HepG2 (cell line): ENCODE results near the gene OIT3. TPM values are rescaled to one million over a fixed set of nuclear protein-coding genes. Genes with fewer than 3 reads are reported as not detected.
"Not testable (repeated sequence)": the region's sequence is repeated elsewhere in the genome, so short reads cannot be mapped to it uniquely, and the experiment has no call there.

Source experiments
- ATAC-seq: fragments of 200-7000 bp; cut with Tn5 transposase; 3 replicates; pipeline ENCODE4 v1.9.1; 2020; ENCODE audit warnings: mild to moderate bottlenecking, moderate library complexity
- BruUV-seq: library from RNA; stranded (reverse); fragments of 400-500 nt; replicated peaks from 2 replicates; lab custom pipeline; 2021; lab: Mats Ljungman, UMichigan
- CTCF ChIA-PET: fragments of 300-600 bp; formaldehyde crosslinking; extraction: SDS; loops from one replicate; lab custom pipeline; 2021; ENCODE audit warnings: low total read pairs, inconsistent platforms, low intra/inter-chr PET ratio; lab: Yijun Ruan, JAX
- POLR2A ChIA-PET: fragments of 350-600 bp; sonication (Branson Sonifier 250); formaldehyde crosslinking; loops from one replicate; lab custom pipeline; 2020; ENCODE audit warnings: antibody characterized with exemption, inconsistent platforms; lab: Yijun Ruan, JAX
- DNase-seq: peaks from one replicate; pipeline ENCODE4 v3.0.0-alpha.2; 2015; ENCODE audit warnings: low spot score
- FAIRE-seq: peaks from 3 replicates; lab custom pipeline; 2011; peaks lifted over from hg19 to GRCh38; lab: Jason Lieb, UNC
- H2AFZ ChIP-seq: one replicate; pipeline ENCODE4 v1.6.1; 2011; ENCODE audit warnings: low read length, inconsistent platforms
- H3K27ac ChIP-seq: fragments of 300-600 bp; 3 replicates; pipeline ENCODE4 v1.8.0; 2011; ENCODE audit warnings: mixed run types, mild to moderate bottlenecking, mixed read lengths, low read length, inconsistent platforms; ENCODE audit not compliant: insufficient read depth; ENCODE audit errors: extremely low read length
- H3K27me3 ChIP-seq, 2 experiments: fragments of 200-600 bp in 1 of 2; 2 replicates in 1 of 2; 3 replicates in 1 of 2; pipeline versions ENCODE4 v1.6.0 to v1.8.0; 2011; ENCODE audit warnings: low read length in 2 of 2, mild to moderate bottlenecking in 2 of 2, moderate library complexity in 2 of 2, inconsistent platforms in 1 of 2; ENCODE audit not compliant: insufficient read depth in 2 of 2, control insufficient read depth in 1 of 2
- H3K36me3 ChIP-seq, 2 experiments: fragments of 200-600 bp in 1 of 2; replicated peaks in 1 of 2; 2 replicates in 1 of 2; 3 replicates in 1 of 2; pipeline versions ENCODE4 v1.5.1 to v1.8.0; 2011; ENCODE audit warnings: low read length in 2 of 2, inconsistent platforms in 1 of 2; ENCODE audit not compliant: insufficient read depth in 2 of 2, control insufficient read depth in 1 of 2
- H3K4me1 ChIP-seq: 2 replicates; pipeline ENCODE4 v1.5.1; 2012; ENCODE audit warnings: low read length, inconsistent platforms; ENCODE audit not compliant: insufficient read depth
- H3K4me2 ChIP-seq: 2 replicates; pipeline ENCODE4 v1.6.0; 2011; ENCODE audit warnings: low read depth, low read length, inconsistent platforms
- H3K4me3 ChIP-seq, 3 experiments: fragments of 200-600 bp in 1 of 3; sonication (generic), shearing (Covaris generic) in 1 of 3; replicated peaks in 1 of 3; 2 replicates each; pipeline ENCODE4 v1.5.1; 2011 to 2016; ENCODE audit warnings: low read length in 3 of 3, inconsistent platforms in 2 of 3, low read depth in 2 of 3, mild to moderate bottlenecking in 2 of 3, control low read depth in 1 of 3, mixed read lengths in 1 of 3; ENCODE audit not compliant: insufficient read depth in 1 of 3
- H3K79me2 ChIP-seq: one replicate; pipeline ENCODE4 v1.6.1; 2011; ENCODE audit warnings: low read length, inconsistent platforms; ENCODE audit not compliant: insufficient read depth
- H3K9ac ChIP-seq: 2 replicates; pipeline ENCODE4 v1.6.0; 2011; ENCODE audit warnings: mild to moderate bottlenecking, low read depth, low read length, inconsistent platforms; ENCODE audit not compliant: insufficient read depth
- H3K9me3 ChIP-seq: 2 replicates; pipeline ENCODE4 v1.5.1; 2012; ENCODE audit warnings: mild to moderate bottlenecking, low read length
- H4K20me1 ChIP-seq: 2 replicates; pipeline ENCODE4 v1.6.0; 2011; ENCODE audit warnings: inconsistent platforms, mild to moderate bottlenecking, low read length, moderate library complexity; ENCODE audit not compliant: insufficient read depth
- CEBPB ChIP-seq: IDR thresholded peaks from 2 replicates; pipeline ENCODE4 v1.6.1; 2011; ENCODE audit warnings: low read depth, low read length, improper control_type of control experiment, borderline replicate concordance
- CEBPG ChIP-seq: IDR thresholded peaks from 2 replicates; pipeline ENCODE4 v1.6.1; 2016
- NFKB2 ChIP-seq: sonication (generic); formaldehyde crosslinking; IDR thresholded peaks from 2 replicates; pipeline ENCODE4 v1.4.0; 2020; ENCODE audit warnings: missing genetic modification reagents, borderline replicate concordance
- TCF7 ChIP-seq: sonication (generic); IDR thresholded peaks from 2 replicates; pipeline ENCODE4 v1.6.1; 2016; ENCODE audit warnings: antibody characterized with exemption, low read depth
- ZFP36L2 ChIP-seq: sonication (generic); formaldehyde crosslinking; IDR thresholded peaks from 2 replicates; pipeline ENCODE4 v1.4.0; 2020; ENCODE audit warnings: missing genetic modification reagents
- ZNF280D ChIP-seq: sonication (generic); formaldehyde crosslinking; IDR thresholded peaks from 2 replicates; pipeline ENCODE4 v1.5.1; 2020; ENCODE audit warnings: mild to moderate bottlenecking, missing genetic modification reagents
- WGBS: methylation state at CpG from one replicate; pipeline ENCODE4 v1.1.6; 2017; ENCODE audit warnings: low lambda C conversion rate; 5-methylcytosine and 5-hydroxymethylcytosine counted together
- in situ Hi-C: cut with HindIII; loops from 2 replicates; pipeline ENCODE4 v1.10.0; 2017; ENCODE audit warnings: low pct_unique_long_range_greater_than_20kb; ENCODE audit not compliant: extremely low pct_ligation_motif_present
- intact Hi-C: fragments of 100-400 bp; cut with micrococcal nuclease; formaldehyde crosslinking; loops from one replicate; pipeline ENCODE4 v1.10.0; 2022; ENCODE audit not compliant: unreplicated experiment
- polyA plus RNA-seq, 8 experiments: library from polyadenylated mRNA; depleted of rRNA in 3 of 8; stranded (reverse) in 7 of 8; unstranded in 1 of 8; fragments of >200 nt; fragmentation: Illumina TruSeq in 4 of 8; extraction: Trizol in 4 of 8; gene quantifications; 2 replicates each; pipeline versions ENCODE4 v1.2.1 to v1.2.3, GENCODE V29; 2011 to 2016; ENCODE audit warnings: low read depth in 4 of 8, missing spikeins in 1 of 8, mixed read lengths in 1 of 8; ENCODE audit not compliant: insufficient read depth in 1 of 8
- total RNA-seq, 5 experiments: library from RNA; depleted of rRNA; stranded (reverse); fragments of >200 nt; fragmentation: Illumina TruSeq; extraction: Trizol; gene quantifications; 2 replicates each; pipeline ENCODE4 v1.2.3, GENCODE V29; 2016; ENCODE audit warnings: low read depth in 1 of 5

The OIT3 gene
- total and polyA plus RNA-seq, 2 of the 13 experiments (the other 11 are each of a cell fraction or from before 2014, with no cell fraction given): not detected

- TF ChIP-seq CEBPG (CRISPR knock-in tag): no peak
- no peak for TF ChIP-seq ZFP36L2 (CRISPR knock-in tag)
- no peak for TF ChIP-seq NFKB2 (CRISPR knock-in tag)
- no peak for TF ChIP-seq ZNF280D (CRISPR knock-in tag)
- TF ChIP-seq CEBPB: no peak
- TF ChIP-seq TCF7: no peak
These were observed 19.7 kb downstream of the OIT3 start (continued) for GRCh38 chr10:72913287-72913686.

- in situ Hi-C loops, H3K79me2 ChIP-seq, H2AFZ ChIP-seq, H3K4me3 ChIP-seq, H3K36me3 ChIP-seq, ATAC-seq, DNase-seq, H4K20me1 ChIP-seq, H3K27ac ChIP-seq, POLR2A ChIA-PET, CTCF ChIA-PET, H3K9ac ChIP-seq, BruUV-seq, H3K4me2 ChIP-seq, FAIRE-seq, H3K9me3 ChIP-seq, H3K27me3 ChIP-seq, intact Hi-C loops: not testable (repeated sequence)
- peaks cover 15% of the 10 kb centered on the region for H3K4me1 ChIP-seq
- 4% methylated on average over 3 of the region's 3 CpGs for whole genome bisulfite sequencing
These were observed 23.7 kb downstream of the OIT3 start for GRCh38 chr10:72917201-72917600.
